HEK293 (cell line): Measurements from ENCODE around the gene PPEF1.
A peak's percentile ranks its signal among the peaks of the same experiment; 100 is the strongest.

Experiments
- CTCF ChIA-PET: fragments of 350-600 bp; formaldehyde crosslinking; extraction: SDS; loops from one replicate; lab custom pipeline; 2021; ENCODE audit warnings: antibody characterized with exemption; lab: Yijun Ruan, JAX
- POLR2A ChIA-PET: fragments of 300-600 bp; formaldehyde crosslinking; extraction: SDS; loops from one replicate; lab custom pipeline; 2020; ENCODE audit warnings: antibody characterized with exemption, inconsistent platforms; lab: Yijun Ruan, JAX
- H3K27ac ChIP-seq: fragments of 200-500 bp; sonication (Bioruptor generic); 2 replicates; pipeline ENCODE4 v1.5.1; 2014; ENCODE audit warnings: low read depth, low read length, control low read depth, inconsistent platforms; ENCODE audit errors: extremely low read depth
- H3K36me3 ChIP-seq, 2 experiments: fragments of 200-500 bp in 1 of 2; sonication (Bioruptor generic) in 1 of 2; 1 replicate in 1 of 2; 2 replicates in 1 of 2; pipeline ENCODE4 v1.5.1; 2014 to 2017; ENCODE audit warnings: inconsistent platforms in 2 of 2, low read length in 2 of 2; ENCODE audit not compliant: control insufficient read depth in 2 of 2, insufficient read depth in 1 of 2
- H3K4me1 ChIP-seq: fragments of 200-500 bp; sonication (Bioruptor generic); 2 replicates; pipeline ENCODE4 v1.5.1; 2014; ENCODE audit warnings: mild to moderate bottlenecking, low read length, inconsistent platforms; ENCODE audit not compliant: control insufficient read depth, insufficient read depth
- H3K4me3 ChIP-seq: 2 replicates; pipeline ENCODE4 v1.5.1; 2011; ENCODE audit warnings: low read depth, mild to moderate bottlenecking, control low read depth, low read length, moderate library complexity
- H3K9me3 ChIP-seq: fragments of 200-500 bp; sonication (Bioruptor generic); 2 replicates; pipeline ENCODE4 v1.5.1; 2014; ENCODE audit warnings: low read depth, low read length, inconsistent platforms; ENCODE audit not compliant: control insufficient read depth, insufficient read depth
- ATF2 ChIP-seq: fragments of 450-650 bp; formaldehyde crosslinking; IDR thresholded peaks from 2 replicates; pipeline ENCODE4 v1.5.1; 2016; ENCODE audit warnings: missing biosample characterization, missing genetic modification characterization, low read depth
- OVOL3 ChIP-seq: fragments of 450-650 bp; formaldehyde crosslinking; IDR thresholded peaks from 2 replicates; pipeline ENCODE4 v1.5.1; 2016; ENCODE audit warnings: missing biosample characterization, missing genetic modification characterization
- ZBTB26 ChIP-seq: fragments of 450-650 bp; formaldehyde crosslinking; optimal IDR thresholded peaks from 2 replicates; pipeline ENCODE3; 2016; ENCODE audit warnings: missing biosample characterization, mild to moderate bottlenecking, missing genetic modification characterization
- ZBTB6 ChIP-seq: fragments of 450-650 bp; formaldehyde crosslinking; IDR thresholded peaks from 2 replicates; pipeline ENCODE4 v1.5.1; 2017; ENCODE audit warnings: missing biosample characterization, missing genetic modification characterization
- ZNF133 ChIP-seq: fragments of 450-650 bp; formaldehyde crosslinking; IDR thresholded peaks from 2 replicates; pipeline ENCODE4 v1.5.1; 2016; ENCODE audit warnings: missing biosample characterization, missing genetic modification characterization
- ZNF155 ChIP-seq: fragments of 450-650 bp; formaldehyde crosslinking; IDR thresholded peaks from 2 replicates; pipeline ENCODE4 v1.5.1; 2016; ENCODE audit warnings: missing biosample characterization, missing genetic modification characterization
- ZNF202 ChIP-seq: fragments of 450-650 bp; formaldehyde crosslinking; IDR thresholded peaks from 2 replicates; pipeline ENCODE4 v1.5.1; 2016; ENCODE audit warnings: missing biosample characterization, missing genetic modification characterization, borderline replicate concordance
- ZNF266 ChIP-seq: fragments of 450-650 bp; formaldehyde crosslinking; IDR thresholded peaks from 2 replicates; pipeline ENCODE4 v1.5.1; 2016; ENCODE audit warnings: missing biosample characterization, missing genetic modification characterization, low read depth
- ZNF354C ChIP-seq: fragments of 450-650 bp; formaldehyde crosslinking; IDR thresholded peaks from 2 replicates; pipeline ENCODE4 v1.5.1; 2016; ENCODE audit warnings: missing biosample characterization, missing genetic modification characterization, low read depth, borderline replicate concordance
- ZNF391 ChIP-seq: fragments of 450-650 bp; formaldehyde crosslinking; IDR thresholded peaks from 2 replicates; pipeline ENCODE4 v1.5.1; 2016; ENCODE audit warnings: low read depth, missing biosample characterization, missing genetic modification characterization, borderline replicate concordance
- ZNF555 ChIP-seq: fragments of 450-650 bp; formaldehyde crosslinking; conservative IDR thresholded peaks from 2 replicates; pipeline ENCODE4 v1.5.1; 2017; ENCODE audit warnings: missing biosample characterization, mild to moderate bottlenecking, missing genetic modification characterization, inconsistent platforms
- ZNF596 ChIP-seq: fragments of 450-650 bp; IDR thresholded peaks from 2 replicates; pipeline ENCODE4 v1.5.0; 2018; ENCODE audit warnings: missing biosample characterization, mild to moderate bottlenecking, missing genetic modification characterization, moderate library complexity
- ZNF626 ChIP-seq: fragments of 450-650 bp; sonication (Bioruptor Pico); formaldehyde crosslinking; IDR thresholded peaks from 2 replicates; pipeline ENCODE4 v1.5.1; 2018; ENCODE audit warnings: missing biosample characterization, missing genetic modification characterization, inconsistent platforms
- ZNF639 ChIP-seq: fragments of 450-650 bp; formaldehyde crosslinking; IDR thresholded peaks from 2 replicates; pipeline ENCODE4 v1.5.1; 2016; ENCODE audit warnings: missing biosample characterization, missing genetic modification characterization
- ZNF664 ChIP-seq: fragments of 450-650 bp; formaldehyde crosslinking; IDR thresholded peaks from 2 replicates; pipeline ENCODE4 v1.5.1; 2016; ENCODE audit warnings: missing biosample characterization, missing genetic modification characterization
- ZNF677 ChIP-seq: fragments of 450-650 bp; IDR thresholded peaks from 2 replicates; pipeline ENCODE4 v1.5.0; 2018; ENCODE audit warnings: missing biosample characterization, mild to moderate bottlenecking, missing genetic modification characterization, moderate library complexity
- ZNF837 ChIP-seq: fragments of 450-650 bp; formaldehyde crosslinking; IDR thresholded peaks from 2 replicates; pipeline ENCODE4 v1.5.1; 2016; ENCODE audit warnings: missing biosample characterization, missing genetic modification characterization
- ZSCAN23 ChIP-seq: fragments of 450-650 bp; formaldehyde crosslinking; IDR thresholded peaks from 2 replicates; pipeline ENCODE4 v1.5.1; 2016; ENCODE audit warnings: missing biosample characterization, missing genetic modification characterization
- TF ChIP-seq, protein P1 (sequence below): fragments of 450-650 bp; formaldehyde crosslinking; IDR thresholded peaks from 2 replicates; pipeline ENCODE4 v1.5.1; 2016; ENCODE audit warnings: missing biosample characterization, missing genetic modification characterization
- TF ChIP-seq, protein P2 (sequence below): fragments of 450-650 bp; formaldehyde crosslinking; IDR thresholded peaks from 2 replicates; pipeline ENCODE4 v1.5.1; 2016; ENCODE audit warnings: missing biosample characterization, missing genetic modification characterization, low read depth

Gene PPEF1

GRCh38 chrX:18797141-18797540 lies 89.7 kb downstream of the PPEF1 start:
- Histone ChIP-seq H3K4me1 (peaks cover 6% of the 10 kb centered on the region), H3K27ac (no peak overlapping the region), H3K9me3 (no peaks in the 10 kb centered on the region), H3K36me3 (no peaks in the 10 kb centered on the region)
- ChIA-PET POLR2A (no interaction called here), CTCF (no interaction called here)
- TF ChIP-seq ZNF664 (tag by site-specific recombination) (0 out of 2 replicates have a peak, but pooled peaks have one; percentile 24), OVOL3 (tag by site-specific recombination) (no peak)
- TF ChIP-seq, all 188 proteins: peak for 1
- no peak overlapping the region for H3K4me3 ChIP-seq

- ChIA-PET CTCF (interaction anchor here (0.7 kb wide), 2 partner anchors 182 to 278 kb away, joined by 4 to 8 read pairs; no protein-coding TSS in a partner anchor), POLR2A (no interaction called here)
- H3K27ac ChIP-seq = no peak overlapping the region
- no peak overlapping the region for H3K4me3 ChIP-seq
- H3K9me3 ChIP-seq = no peaks in the 10 kb centered on the region
- no peaks in the 10 kb centered on the region for H3K36me3 ChIP-seq
- TF ChIP-seq ZNF391 = no peak
- TF ChIP-seq ZNF555 (tag by site-specific recombination) = no peak
- TF ChIP-seq ZNF677 = no peak
- TF ChIP-seq ZBTB6 (tag by site-specific recombination) = no peak
- no peak for TF ChIP-seq ZNF266 (tag by site-specific recombination)
- TF ChIP-seq ZNF626 = no peak
- TF ChIP-seq ZSCAN23 (tag by site-specific recombination) = no peak
- no peaks in the 10 kb centered on the region for H3K4me1 ChIP-seq
Measured at GRCh38 chrX:18799911-18800310, 92.5 kb downstream of the PPEF1 start.

DNA sequence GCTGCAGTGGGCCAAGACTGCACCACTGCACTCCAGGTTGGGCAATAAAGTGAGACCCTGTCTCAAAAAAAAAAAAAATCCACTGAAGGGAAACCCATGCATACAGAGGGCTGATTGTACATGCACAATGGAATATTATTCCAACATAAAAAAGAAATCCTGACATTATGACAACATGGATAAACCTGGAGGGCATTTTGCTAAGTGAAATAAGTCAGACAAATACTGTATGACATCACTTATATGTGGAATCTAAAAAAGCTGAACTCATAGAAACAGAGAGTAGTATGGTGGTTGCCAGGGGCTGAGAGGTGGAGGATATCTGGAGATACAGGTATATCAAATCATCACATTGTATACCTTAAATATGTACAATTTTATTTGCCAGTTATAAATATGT lies 102.2 kb downstream of the PPEF1 start:
- Histone ChIP-seq H3K4me1 (no peaks in the 10 kb centered on the region), H3K9me3 (no peaks in the 10 kb centered on the region), H3K36me3 (no peaks in the 10 kb centered on the region), H3K4me3 (no peak overlapping the region), H3K27ac (no peak overlapping the region)
- TF ChIP-seq ZNF596 (tag by site-specific recombination) = no peak
- peak; percentile 51 for TF ChIP-seq ATF2 (tag by site-specific recombination)
- TF ChIP-seq ZNF155 (tag by site-specific recombination) = no peak
- no peak for TF ChIP-seq ZNF133
- TF ChIP-seq ZNF354C (tag by site-specific recombination) = no peak
- POLR2A ChIA-PET = no interaction called here
- CTCF ChIA-PET = interaction anchor here (0.6 kb wide), 1 partner anchor 348 kb away, joined by 3 read pairs; no protein-coding TSS in a partner anchor

DNA sequence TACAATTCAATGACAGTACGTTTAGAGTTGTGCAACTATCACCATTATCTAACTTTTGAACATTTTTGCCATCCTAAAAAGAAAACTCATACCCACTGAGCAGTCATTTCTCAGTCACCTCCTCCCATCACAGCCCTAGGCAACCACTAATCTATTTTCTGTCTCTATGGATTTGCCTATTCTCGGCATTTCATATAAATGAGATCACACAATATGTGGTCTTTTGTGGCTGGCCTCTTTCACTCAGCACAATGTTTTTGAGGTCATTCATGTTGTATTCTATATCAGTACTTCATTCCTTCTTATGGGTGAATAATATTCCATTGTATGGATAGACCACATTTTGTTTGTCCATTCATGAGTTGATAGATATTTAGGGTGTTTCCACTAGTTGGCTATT lies 103.0 kb downstream of the PPEF1 start:
- no peaks in the 10 kb centered on the region for H3K9me3 ChIP-seq
- H3K4me1 ChIP-seq = no peaks in the 10 kb centered on the region
- CTCF ChIA-PET = no interaction called here
- H3K27ac ChIP-seq = no peak overlapping the region
- H3K36me3 ChIP-seq = no peaks in the 10 kb centered on the region
- POLR2A ChIA-PET = no interaction called here
- H3K4me3 ChIP-seq = no peak overlapping the region
- TF ChIP-seq ZNF837 (no peak), ZNF639 (no peak), ZNF202 (tag by site-specific recombination) (no peak), ZBTB26 (tag by site-specific recombination) (no peak)
- TF ChIP-seq, protein P1, sequence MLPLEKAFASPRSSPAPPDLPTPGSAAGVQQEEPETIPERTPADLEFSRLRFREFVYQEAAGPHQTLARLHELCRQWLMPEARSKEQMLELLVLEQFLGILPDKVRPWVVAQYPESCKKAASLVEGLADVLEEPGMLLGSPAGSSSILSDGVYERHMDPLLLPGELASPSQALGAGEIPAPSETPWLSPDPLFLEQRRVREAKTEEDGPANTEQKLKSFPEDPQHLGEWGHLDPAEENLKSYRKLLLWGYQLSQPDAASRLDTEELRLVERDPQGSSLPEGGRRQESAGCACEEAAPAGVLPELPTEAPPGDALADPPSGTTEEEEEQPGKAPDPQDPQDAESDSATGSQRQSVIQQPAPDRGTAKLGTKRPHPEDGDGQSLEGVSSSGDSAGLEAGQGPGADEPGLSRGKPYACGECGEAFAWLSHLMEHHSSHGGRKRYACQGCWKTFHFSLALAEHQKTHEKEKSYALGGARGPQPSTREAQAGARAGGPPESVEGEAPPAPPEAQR = no peak
- TF ChIP-seq, protein P2, sequence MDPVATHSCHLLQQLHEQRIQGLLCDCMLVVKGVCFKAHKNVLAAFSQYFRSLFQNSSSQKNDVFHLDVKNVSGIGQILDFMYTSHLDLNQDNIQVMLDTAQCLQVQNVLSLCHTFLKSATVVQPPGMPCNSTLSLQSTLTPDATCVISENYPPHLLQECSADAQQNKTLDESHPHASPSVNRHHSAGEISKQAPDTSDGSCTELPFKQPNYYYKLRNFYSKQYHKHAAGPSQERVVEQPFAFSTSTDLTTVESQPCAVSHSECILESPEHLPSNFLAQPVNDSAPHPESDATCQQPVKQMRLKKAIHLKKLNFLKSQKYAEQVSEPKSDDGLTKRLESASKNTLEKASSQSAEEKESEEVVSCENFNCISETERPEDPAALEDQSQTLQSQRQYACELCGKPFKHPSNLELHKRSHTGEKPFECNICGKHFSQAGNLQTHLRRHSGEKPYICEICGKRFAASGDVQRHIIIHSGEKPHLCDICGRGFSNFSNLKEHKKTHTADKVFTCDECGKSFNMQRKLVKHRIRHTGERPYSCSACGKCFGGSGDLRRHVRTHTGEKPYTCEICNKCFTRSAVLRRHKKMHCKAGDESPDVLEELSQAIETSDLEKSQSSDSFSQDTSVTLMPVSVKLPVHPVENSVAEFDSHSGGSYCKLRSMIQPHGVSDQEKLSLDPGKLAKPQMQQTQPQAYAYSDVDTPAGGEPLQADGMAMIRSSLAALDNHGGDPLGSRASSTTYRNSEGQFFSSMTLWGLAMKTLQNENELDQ (tag by site-specific recombination) = no peak
